Thyroid gland (tissue), 4 donors: ENCODE results near the gene PARD3B.

Experiments used
- POLR2A ChIP-seq, 2 donors: fragments of 450-650 bp; IDR thresholded peaks; one replicate each; pipeline ENCODE4 v1.6.1; 2017; ENCODE audit warnings: antibody characterized with exemption in 2 of 2, mild to moderate bottlenecking in 2 of 2, moderate library complexity in 1 of 2
- TF ChIP-seq, protein P1 (sequence below), 6 experiments: fragments of 200-600 bp in 3 of 6; fragments of 450-650 bp in 3 of 6; sonication (generic) in 3 of 6; IDR thresholded peaks; one replicate each; pipeline ENCODE4 v1.5.1; 2016 to 2019; ENCODE audit warnings: antibody characterized with exemption in 6 of 6, mild to moderate bottlenecking in 2 of 6, inconsistent platforms in 1 of 6, moderate library complexity in 1 of 6

DNA sequence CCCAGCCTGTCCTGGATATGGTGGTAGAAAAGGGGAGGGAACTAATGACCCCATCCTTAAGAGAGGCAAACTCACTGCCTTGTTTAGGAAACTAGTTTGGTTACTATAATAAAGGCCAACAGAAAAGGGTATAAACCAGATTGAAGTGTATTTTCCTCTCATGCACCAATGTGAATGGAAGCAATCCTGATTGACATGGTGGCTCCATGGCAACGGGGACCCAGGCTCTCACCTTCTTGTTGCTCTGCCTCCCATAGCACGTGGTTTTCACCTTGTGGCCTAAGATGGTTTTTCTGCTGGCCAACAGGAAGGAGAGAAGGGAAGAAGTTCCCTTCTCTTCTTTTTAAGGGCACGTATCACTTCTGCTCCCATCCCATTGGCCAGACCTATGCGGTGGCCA is 1069.7 kb downstream of the PARD3B start:
- TF ChIP-seq, protein P1, sequence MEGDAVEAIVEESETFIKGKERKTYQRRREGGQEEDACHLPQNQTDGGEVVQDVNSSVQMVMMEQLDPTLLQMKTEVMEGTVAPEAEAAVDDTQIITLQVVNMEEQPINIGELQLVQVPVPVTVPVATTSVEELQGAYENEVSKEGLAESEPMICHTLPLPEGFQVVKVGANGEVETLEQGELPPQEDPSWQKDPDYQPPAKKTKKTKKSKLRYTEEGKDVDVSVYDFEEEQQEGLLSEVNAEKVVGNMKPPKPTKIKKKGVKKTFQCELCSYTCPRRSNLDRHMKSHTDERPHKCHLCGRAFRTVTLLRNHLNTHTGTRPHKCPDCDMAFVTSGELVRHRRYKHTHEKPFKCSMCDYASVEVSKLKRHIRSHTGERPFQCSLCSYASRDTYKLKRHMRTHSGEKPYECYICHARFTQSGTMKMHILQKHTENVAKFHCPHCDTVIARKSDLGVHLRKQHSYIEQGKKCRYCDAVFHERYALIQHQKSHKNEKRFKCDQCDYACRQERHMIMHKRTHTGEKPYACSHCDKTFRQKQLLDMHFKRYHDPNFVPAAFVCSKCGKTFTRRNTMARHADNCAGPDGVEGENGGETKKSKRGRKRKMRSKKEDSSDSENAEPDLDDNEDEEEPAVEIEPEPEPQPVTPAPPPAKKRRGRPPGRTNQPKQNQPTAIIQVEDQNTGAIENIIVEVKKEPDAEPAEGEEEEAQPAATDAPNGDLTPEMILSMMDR (IDR thresholded peaks at IDR 0.05), result no peak
- TF ChIP-seq POLR2A (IDR thresholded peaks at IDR 0.05), result no peak
